ENCODE data around the gene DYNLT5.

Gene DYNLT5, protein sequence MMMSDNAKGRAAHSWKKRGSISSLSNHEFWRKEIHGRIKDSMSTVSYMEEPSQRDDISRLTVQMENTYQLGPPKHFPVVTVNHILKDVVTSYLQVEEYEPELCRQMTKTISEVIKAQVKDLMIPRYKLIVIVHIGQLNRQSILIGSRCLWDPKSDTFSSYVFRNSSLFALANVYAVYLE

DNA sequence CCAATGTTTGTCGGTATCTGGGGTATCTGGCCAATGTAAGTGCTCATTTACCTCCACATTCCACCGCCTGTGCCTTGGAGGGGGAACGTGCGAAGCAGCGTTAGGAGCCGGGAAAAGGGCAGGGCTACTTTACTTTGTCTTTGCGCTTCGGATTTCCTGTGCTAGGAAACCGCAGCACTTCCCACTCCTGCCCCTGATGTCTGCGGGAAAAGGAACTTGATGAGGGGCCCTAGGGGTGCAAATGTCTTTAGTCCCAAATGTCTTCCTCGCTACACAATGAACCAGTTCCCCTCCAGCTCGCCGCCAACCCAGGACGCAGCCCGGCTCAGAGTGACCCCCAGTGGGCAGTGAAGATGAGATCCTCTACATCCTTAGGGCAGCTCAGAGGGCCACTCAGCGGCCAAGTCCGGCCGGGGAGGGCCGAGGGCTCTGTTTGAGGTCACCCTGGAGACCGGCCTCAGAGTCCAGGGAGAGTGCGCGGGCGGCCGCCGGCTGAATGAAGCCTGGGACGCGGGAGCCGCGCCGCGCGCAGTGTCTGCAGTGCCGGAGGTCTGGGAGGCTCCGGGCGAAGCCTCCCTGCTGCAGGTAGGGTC is at the start of gene DYNLT5:
TSS of gene DYNLT5 (plus strand) at position 460 of the 593 bp plus-strand sequence. CDS start 2,200 bp downstream, outside the sequence.
- peak within 1 kb of the TSS; percentile 43 for H3K4me3 ChIP-seq (ENCODE audit: low read depth, low read length)
- peak; percentile 2 for DNase-seq (ENCODE audit: low read depth)
- TF ChIP-seq, protein P1, sequence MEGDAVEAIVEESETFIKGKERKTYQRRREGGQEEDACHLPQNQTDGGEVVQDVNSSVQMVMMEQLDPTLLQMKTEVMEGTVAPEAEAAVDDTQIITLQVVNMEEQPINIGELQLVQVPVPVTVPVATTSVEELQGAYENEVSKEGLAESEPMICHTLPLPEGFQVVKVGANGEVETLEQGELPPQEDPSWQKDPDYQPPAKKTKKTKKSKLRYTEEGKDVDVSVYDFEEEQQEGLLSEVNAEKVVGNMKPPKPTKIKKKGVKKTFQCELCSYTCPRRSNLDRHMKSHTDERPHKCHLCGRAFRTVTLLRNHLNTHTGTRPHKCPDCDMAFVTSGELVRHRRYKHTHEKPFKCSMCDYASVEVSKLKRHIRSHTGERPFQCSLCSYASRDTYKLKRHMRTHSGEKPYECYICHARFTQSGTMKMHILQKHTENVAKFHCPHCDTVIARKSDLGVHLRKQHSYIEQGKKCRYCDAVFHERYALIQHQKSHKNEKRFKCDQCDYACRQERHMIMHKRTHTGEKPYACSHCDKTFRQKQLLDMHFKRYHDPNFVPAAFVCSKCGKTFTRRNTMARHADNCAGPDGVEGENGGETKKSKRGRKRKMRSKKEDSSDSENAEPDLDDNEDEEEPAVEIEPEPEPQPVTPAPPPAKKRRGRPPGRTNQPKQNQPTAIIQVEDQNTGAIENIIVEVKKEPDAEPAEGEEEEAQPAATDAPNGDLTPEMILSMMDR (IDR thresholded peaks at IDR 0.05; ENCODE audit: low read depth, low read length, missing control alignments): peak; percentile 7
- in situ Hi-C loops (cut with HindIII; ENCODE audit: low sequenced_read_pairs): no loop called here

DNA sequence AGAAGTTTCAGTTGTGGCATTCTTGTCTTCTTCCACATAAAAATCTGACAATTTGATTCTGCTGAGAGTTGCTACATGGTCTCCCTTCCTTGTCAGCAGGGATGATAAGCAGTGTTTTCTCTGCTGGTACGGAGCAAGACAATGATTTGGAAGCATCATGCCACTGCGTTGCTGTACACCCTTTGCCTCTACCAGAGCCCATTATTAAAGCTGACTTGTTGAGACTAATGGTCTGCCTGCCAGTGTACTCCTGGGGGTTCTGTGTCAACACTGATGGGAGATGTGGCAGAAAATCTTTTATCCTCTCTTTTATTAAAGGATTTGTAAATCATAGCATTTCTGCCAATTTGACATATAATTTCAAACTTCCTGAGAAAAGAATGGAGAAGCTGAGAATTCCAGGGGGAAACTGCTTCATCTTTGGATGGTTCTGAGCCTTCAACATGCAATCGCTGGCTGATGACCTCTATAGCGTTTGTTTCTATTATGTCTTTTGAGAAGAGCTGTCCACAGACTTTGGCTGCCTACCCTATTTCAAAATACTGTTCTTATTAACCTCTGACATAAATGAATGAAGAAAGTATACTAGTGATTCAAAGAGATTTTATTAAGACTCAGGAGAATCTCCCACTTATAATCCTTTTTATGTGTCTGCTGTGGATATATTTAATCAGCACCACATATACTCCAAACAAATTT is 47.9 kb upstream of the DYNLT5 start:
- in situ Hi-C loops (cut with HindIII; ENCODE audit: low sequenced_read_pairs): no loop called here
- TF ChIP-seq, protein P1 (IDR thresholded peaks at IDR 0.05; ENCODE audit: low read depth, low read length, missing control alignments): no peak
- H3K4me3 ChIP-seq (ENCODE audit: low read depth, low read length): no peak overlapping the region
- DNase-seq (ENCODE audit: low read depth): no peak

DNA sequence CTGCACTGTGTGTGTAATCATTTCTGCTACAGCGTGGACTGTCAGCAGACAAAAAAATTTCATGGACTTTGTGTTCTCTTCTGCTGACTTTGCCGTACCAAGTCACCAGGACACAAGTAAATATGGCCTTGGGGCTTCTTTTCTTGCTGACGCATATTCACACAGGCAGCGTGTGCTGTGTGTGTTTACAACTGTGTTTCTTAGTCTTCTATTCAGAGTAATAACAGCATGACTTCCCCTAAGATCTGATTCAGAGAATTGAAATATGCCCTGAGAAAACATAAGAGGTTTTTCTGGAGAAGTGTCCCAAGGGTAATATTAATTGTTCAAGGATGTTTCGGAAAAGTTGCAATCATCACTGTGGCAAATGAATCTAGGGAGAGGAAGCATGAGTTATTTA is 47.1 kb upstream of the DYNLT5 start:
- in situ Hi-C loops (cut with HindIII; ENCODE audit: low sequenced_read_pairs): no loop called here
- no peak overlapping the region for H3K4me3 ChIP-seq (ENCODE audit: low read depth, low read length)
- TF ChIP-seq, protein P1 (IDR thresholded peaks at IDR 0.05; ENCODE audit: low read depth, low read length, missing control alignments): no peak
- DNase-seq (ENCODE audit: low read depth): peak; percentile 18

DNA sequence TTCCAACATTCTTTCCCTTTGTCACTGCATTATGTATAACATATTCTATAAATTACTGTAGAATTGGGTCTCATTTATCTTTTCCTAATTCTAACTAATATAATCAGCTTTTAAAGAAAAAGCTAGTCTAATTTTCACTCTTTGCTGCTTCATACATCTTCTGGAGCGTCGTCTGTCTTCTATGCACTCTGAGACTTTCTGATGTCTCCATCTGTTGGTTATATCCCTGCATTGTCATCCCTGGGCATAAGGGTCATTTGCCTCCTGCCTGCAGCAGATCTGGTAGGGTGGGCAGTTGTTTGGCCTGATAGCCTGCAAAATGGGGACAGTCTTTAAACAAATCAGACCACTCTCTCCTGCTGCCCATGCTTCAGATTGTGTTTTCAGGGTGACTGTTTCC is 40.8 kb upstream of the DYNLT5 start:
- TF ChIP-seq, protein P1 (IDR thresholded peaks at IDR 0.05; ENCODE audit: low read depth, low read length, missing control alignments): peak; percentile 29
- no peak for DNase-seq (ENCODE audit: low read depth)
- in situ Hi-C loops (cut with HindIII; ENCODE audit: low sequenced_read_pairs): no loop called here
- H3K4me3 ChIP-seq (ENCODE audit: low read depth, low read length): no peak overlapping the region

DNA sequence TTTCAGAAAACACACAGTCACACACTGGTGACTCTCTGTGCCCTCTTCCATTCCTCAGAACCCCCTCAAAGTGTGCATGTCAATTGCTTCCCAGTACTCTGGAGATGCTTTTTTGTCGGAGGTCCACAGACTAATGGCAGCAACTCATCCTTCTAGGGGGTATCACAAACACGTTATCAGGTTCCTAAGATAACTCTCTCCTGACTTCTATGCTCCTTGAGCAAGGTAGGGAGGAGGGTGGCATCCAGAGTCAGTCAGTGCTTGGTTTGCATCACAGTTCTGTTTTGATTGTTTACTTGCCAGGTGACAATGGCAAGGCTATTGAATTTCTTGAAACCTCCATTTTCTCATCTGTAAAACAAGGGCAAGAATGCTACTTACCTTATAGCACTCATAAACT is 39.4 kb upstream of the DYNLT5 start:
- no peak overlapping the region for H3K4me3 ChIP-seq (ENCODE audit: low read depth, low read length)
- no peak for DNase-seq (ENCODE audit: low read depth)
- TF ChIP-seq, protein P1 (IDR thresholded peaks at IDR 0.05; ENCODE audit: low read depth, low read length, missing control alignments): no peak
- in situ Hi-C loops (cut with HindIII; ENCODE audit: low sequenced_read_pairs): no loop called here

DNA sequence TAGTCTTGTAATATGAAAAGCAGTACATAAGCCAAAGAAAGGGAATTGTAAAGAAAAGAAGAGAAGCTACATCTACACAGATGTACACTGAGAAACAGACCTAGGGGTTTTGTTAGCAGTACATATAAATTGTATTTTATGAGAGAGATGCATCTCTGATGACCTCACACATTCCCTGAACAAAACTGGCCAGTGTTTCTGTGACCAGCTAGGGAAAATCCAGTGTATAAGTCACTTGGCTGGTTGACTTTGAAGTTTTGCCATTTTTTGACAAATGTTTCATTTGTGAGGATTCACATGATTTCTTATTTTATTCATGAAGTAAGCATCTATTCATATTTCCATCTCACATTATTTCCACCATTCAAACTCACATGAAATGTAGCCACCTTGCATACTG is 28.3 kb upstream of the DYNLT5 start:
- H3K4me3 ChIP-seq (ENCODE audit: low read depth, low read length): no peak overlapping the region
- in situ Hi-C loops (cut with HindIII; ENCODE audit: low sequenced_read_pairs): no loop called here
- no peak for DNase-seq (ENCODE audit: low read depth)
- TF ChIP-seq, protein P1 (IDR thresholded peaks at IDR 0.05; ENCODE audit: low read depth, low read length, missing control alignments): no peak
